HL-60 (cell line): Measurements from ENCODE around the gene LYPD4.

Source experiments
- DNase-seq, 2 experiments: peaks; one replicate each; pipeline ENCODE4 v3.0.0-alpha.2; 2010 to 2020; ENCODE audit warnings: low read depth in 1 of 2, low spot score in 1 of 2
- H3K27ac ChIP-seq: fragments of 250-450 bp; sonication (Bioruptor Pico); replicated peaks from 2 replicates; pipeline ENCODE4 v1.5.1; 2020; ENCODE audit warnings: mild to moderate bottlenecking, moderate library complexity
- H3K27me3 ChIP-seq: fragments of 250-450 bp; sonication (Bioruptor Pico); 2 replicates; pipeline ENCODE4 v1.5.1; 2021; ENCODE audit warnings: mild to moderate bottlenecking, moderate library complexity; ENCODE audit not compliant: insufficient read depth, poor library complexity, severe bottlenecking
- H3K4me3 ChIP-seq: replicated peaks from 2 replicates; pipeline ENCODE4 v1.5.1; 2011; ENCODE audit warnings: mild to moderate bottlenecking, control low read depth, low read length; ENCODE audit not compliant: insufficient read depth
- GABPA ChIP-seq: IDR thresholded peaks from 2 replicates; pipeline ENCODE4 v1.6.1; 2012; ENCODE audit warnings: low read depth
- POLR2AphosphoS5 ChIP-seq: IDR thresholded peaks from 2 replicates; pipeline ENCODE4 v1.6.1; 2012; ENCODE audit warnings: low read depth
- SPI1 ChIP-seq: IDR thresholded peaks from 2 replicates; pipeline ENCODE4 v1.6.1; 2012; ENCODE audit warnings: low read depth, mild to moderate bottlenecking, borderline replicate concordance
- TF ChIP-seq, protein P1 (sequence below): IDR thresholded peaks from 2 replicates; pipeline ENCODE4 v1.6.1; 2012; ENCODE audit warnings: low read depth; ENCODE audit not compliant: insufficient replicate concordance
- TF ChIP-seq, protein P2 (sequence below): IDR thresholded peaks from one replicate; pipeline ENCODE4 v1.5.1; 2011; ENCODE audit warnings: low read length, control low read depth, inconsistent platforms; ENCODE audit not compliant: insufficient read depth

LYPD4 gene

DNA sequence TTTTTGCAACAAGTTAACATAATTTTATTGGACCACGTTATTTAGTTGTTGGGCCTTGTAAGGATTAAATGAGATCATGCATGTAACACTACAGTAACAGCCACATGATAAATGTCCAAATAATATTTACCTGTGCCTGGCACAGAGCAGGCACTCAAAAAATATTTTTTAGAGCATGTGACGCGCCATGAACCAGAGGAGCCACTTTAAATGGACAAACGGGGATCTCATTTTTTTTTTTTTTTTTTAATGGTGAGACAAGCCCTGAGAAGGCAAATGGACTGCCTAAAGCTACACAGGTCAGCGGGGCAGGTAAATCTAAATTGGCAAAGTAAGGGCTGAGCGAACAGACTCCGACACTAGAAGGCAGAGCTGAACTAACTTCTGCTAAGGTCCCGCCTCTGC lies 14.7 kb upstream of the LYPD4 start:
- H3K27me3 ChIP-seq, result no peaks in the 10 kb centered on the region
- TF ChIP-seq POLR2AphosphoS5 (no peak), SPI1 (no peak), GABPA (no peak)
- TF ChIP-seq, protein P1, sequence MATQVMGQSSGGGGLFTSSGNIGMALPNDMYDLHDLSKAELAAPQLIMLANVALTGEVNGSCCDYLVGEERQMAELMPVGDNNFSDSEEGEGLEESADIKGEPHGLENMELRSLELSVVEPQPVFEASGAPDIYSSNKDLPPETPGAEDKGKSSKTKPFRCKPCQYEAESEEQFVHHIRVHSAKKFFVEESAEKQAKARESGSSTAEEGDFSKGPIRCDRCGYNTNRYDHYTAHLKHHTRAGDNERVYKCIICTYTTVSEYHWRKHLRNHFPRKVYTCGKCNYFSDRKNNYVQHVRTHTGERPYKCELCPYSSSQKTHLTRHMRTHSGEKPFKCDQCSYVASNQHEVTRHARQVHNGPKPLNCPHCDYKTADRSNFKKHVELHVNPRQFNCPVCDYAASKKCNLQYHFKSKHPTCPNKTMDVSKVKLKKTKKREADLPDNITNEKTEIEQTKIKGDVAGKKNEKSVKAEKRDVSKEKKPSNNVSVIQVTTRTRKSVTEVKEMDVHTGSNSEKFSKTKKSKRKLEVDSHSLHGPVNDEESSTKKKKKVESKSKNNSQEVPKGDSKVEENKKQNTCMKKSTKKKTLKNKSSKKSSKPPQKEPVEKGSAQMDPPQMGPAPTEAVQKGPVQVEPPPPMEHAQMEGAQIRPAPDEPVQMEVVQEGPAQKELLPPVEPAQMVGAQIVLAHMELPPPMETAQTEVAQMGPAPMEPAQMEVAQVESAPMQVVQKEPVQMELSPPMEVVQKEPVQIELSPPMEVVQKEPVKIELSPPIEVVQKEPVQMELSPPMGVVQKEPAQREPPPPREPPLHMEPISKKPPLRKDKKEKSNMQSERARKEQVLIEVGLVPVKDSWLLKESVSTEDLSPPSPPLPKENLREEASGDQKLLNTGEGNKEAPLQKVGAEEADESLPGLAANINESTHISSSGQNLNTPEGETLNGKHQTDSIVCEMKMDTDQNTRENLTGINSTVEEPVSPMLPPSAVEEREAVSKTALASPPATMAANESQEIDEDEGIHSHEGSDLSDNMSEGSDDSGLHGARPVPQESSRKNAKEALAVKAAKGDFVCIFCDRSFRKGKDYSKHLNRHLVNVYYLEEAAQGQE, result no peak
- TF ChIP-seq, protein P2, sequence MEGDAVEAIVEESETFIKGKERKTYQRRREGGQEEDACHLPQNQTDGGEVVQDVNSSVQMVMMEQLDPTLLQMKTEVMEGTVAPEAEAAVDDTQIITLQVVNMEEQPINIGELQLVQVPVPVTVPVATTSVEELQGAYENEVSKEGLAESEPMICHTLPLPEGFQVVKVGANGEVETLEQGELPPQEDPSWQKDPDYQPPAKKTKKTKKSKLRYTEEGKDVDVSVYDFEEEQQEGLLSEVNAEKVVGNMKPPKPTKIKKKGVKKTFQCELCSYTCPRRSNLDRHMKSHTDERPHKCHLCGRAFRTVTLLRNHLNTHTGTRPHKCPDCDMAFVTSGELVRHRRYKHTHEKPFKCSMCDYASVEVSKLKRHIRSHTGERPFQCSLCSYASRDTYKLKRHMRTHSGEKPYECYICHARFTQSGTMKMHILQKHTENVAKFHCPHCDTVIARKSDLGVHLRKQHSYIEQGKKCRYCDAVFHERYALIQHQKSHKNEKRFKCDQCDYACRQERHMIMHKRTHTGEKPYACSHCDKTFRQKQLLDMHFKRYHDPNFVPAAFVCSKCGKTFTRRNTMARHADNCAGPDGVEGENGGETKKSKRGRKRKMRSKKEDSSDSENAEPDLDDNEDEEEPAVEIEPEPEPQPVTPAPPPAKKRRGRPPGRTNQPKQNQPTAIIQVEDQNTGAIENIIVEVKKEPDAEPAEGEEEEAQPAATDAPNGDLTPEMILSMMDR, result no peak
- no peak for DNase-seq
- peak overlapping the region; percentile 17 for H3K4me3 ChIP-seq
- H3K27ac ChIP-seq, result peak overlapping the region; percentile 92

DNA sequence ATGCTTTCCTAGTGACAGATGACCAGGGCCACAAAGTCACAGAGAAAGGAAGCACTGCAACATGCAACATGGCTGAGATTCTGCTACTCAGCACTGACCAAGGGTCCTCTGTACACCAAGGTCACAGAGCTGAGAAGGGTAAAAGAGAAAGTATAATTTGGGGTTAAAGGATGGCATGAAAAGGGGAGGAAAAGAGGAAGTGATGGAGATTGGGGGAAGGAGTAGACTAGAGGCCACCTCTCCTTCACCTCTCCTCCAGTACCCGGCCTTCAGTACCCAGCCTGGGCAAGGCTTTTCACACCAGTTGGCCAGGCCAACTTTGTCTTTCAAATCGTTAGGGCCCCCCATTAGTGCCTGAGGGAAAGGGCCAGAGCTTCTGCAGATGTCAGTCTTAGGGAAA lies 9.3 kb upstream of the LYPD4 start:
- TF ChIP-seq SPI1 (peak; percentile 91), GABPA (no peak)
- DNase-seq, result no peak
- no peaks in the 10 kb centered on the region for H3K27me3 ChIP-seq
- H3K27ac ChIP-seq, result no peak overlapping the region
- H3K4me3 ChIP-seq, result no peak overlapping the region

DNA sequence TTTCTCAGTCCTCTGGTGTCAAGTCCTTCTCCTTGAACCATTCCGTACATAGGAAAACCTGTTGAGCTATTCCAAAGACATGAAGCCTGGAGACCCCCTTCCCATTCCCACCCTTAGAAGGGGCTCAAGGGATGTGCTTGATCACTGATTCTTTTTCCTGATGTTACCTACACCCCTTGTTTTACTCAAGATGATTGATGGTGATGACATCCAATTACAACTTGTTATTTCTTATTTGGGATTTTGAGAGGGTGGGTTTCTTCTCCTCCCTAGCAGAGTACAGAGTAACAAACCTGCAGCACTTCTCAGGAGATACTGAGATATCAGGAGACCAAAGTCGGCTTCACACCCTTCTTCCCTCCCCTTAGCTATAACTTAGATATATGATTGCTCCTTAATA lies 8.9 kb upstream of the LYPD4 start:
- no peak overlapping the region for H3K4me3 ChIP-seq
- no peak for DNase-seq
- H3K27ac ChIP-seq, result no peak overlapping the region
- H3K27me3 ChIP-seq, result no peaks in the 10 kb centered on the region
- TF ChIP-seq POLR2AphosphoS5 (no peak), SPI1 (no peak), GABPA (no peak)
- TF ChIP-seq, protein P1, result no peak
- TF ChIP-seq, protein P2, result no peak

DNA sequence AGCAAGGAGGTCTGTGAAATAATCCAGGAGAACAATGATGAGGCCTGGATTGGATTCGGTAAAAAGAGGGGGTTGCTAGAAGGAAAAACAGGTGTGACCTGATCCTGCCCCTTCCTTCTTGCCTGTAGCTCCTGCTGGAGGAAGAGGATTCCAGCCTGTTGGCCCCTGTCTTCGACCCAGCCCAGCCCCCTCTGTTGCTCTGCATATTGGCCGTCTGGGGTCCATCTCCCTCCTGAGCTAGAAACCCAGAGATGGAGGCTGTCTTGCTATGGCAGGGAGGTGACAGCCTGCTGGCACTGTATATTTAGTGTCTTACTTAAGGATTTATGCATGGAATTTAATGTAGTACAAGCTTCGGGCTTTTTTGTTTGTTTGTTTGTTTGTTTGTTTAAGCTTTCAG lies 7.0 kb upstream of the LYPD4 start:
- TF ChIP-seq, protein P1, result no peak
- TF ChIP-seq SPI1 (no peak), GABPA (no peak), POLR2AphosphoS5 (no peak)
- TF ChIP-seq, protein P2, result no peak
- DNase-seq, result no peak
- no peaks in the 10 kb centered on the region for H3K27me3 ChIP-seq
- no peak overlapping the region for H3K4me3 ChIP-seq
- H3K27ac ChIP-seq, result no peak overlapping the region
